ENCODE data around the gene SLC38A3.

Gene SLC38A3

GRCh38 chr3:50204804-50205412 is at the start of gene SLC38A3:
SLC38A3 (plus strand) TSS chr3:50205271; CDS start chr3:50214200, 8,929 bp downstream.
- no peak for DNase-seq

- no peak for DNase-seq
Observed at GRCh38 chr3:50155491-50155878, 49.6 kb upstream of the SLC38A3 start.

- no peak for DNase-seq
Observed at GRCh38 chr3:50155891-50156290, 49.2 kb upstream of the SLC38A3 start.

GRCh38 chr3:50156549-50157493 is 48.2 kb upstream of the SLC38A3 start:
- DNase-seq, result no peak

DNA sequence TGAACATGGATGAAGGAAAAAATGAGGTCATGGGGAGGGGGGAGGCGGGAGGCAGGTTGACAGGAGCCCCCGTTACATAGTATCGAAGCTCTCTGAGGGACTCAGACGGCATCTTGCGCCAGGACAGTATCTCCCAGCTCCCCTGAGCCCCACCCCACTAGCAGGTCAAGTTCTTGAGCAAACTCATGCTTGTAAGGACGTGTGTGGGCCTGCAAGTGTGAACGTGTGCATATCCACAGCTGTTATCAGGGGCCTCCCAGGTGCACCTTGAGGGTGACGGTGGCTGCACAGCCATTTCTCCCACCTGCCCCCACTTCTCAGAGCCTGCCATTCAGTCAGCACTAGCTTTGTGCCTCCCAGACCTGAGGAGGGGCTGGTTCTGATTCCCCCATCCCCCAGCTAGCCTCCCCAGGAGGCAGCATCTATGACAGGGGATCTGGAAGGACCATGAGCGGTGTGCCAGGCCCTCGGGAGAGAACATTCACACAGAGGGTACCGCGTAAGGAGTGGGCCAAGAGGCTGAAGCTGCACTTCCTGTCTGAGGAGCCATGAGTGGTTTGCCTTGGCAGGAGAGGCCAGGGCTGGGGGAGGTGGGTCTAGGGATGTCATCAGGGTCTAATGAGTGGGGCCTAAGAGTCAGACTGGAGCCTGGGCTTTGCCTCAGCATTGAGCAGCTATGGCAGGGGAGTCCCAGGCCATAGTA is 47.1 kb upstream of the SLC38A3 start:
- peak; percentile 18 for DNase-seq

DNA sequence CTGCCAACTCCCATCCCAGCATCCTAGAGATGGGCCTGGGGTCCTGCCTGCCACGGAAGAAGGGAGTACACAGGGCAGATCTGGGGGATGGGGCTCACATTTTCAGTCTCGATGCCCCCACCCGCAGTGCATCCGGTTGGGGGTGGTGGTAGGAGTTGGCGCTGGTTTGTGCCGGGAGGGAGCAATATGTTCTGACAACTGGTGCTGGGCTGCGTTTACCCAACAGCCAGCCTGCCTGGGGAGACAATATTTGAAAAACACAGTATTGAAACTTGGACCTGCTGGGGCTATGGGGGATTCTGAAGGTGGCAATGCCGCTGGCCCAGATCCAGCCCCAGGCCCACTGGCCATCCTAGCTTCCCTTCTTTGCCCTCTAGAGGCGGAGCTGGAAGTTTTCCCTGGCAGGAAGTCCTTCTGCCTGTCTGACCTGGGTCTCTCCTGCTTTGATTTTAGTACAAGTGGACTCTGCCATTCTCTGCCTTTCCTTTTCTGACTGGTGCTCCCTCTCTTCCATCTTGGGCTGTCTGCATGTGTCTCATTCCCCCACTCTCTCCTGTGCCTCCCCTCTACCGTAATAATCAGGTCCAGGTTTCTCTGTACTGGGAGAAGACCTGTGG is 46.4 kb upstream of the SLC38A3 start:
- no peak for DNase-seq

DNA sequence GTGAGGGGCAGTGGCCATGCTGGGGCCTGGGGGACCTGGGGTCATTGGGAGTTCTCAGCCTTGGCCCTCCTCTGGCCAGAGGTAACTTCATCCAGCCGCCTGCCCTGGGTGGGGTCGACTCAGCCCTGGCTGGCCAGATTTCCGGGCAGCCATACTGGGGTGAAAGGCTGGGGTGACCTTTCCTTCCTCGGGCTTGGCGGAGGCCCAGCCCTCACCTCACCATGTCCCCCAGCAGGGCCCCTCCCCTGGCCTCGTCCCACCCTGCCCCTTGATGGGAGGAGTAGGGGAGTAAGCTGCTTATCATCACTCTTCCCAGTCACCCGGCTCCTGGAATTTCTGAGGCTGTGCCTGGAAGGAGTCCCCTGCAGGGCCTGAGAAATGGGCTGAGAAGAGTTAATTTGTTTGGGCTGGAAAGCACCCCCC is 44.5 kb upstream of the SLC38A3 start:
- no peak for DNase-seq

DNA sequence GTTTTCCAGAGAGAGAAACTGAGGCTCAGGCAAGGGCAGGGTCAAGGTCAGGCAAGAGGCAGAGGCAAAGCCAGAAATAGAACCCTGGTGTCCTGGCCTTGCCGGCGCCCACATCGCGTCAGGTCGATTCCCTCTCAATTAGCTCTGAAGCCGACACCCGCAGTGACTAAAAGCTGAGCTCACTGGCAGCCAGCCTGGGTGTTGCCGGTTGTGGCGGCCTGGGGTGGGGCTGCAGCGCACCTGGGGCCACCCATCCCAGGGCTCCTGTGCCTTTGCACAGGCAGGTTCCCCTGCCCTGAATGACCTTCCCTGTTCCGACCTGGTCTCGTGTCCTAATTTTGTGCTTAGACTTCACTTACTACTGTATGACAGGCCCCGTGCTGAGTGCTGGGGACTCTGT is 43.8 kb upstream of the SLC38A3 start:
- DNase-seq, result no peak

DNA sequence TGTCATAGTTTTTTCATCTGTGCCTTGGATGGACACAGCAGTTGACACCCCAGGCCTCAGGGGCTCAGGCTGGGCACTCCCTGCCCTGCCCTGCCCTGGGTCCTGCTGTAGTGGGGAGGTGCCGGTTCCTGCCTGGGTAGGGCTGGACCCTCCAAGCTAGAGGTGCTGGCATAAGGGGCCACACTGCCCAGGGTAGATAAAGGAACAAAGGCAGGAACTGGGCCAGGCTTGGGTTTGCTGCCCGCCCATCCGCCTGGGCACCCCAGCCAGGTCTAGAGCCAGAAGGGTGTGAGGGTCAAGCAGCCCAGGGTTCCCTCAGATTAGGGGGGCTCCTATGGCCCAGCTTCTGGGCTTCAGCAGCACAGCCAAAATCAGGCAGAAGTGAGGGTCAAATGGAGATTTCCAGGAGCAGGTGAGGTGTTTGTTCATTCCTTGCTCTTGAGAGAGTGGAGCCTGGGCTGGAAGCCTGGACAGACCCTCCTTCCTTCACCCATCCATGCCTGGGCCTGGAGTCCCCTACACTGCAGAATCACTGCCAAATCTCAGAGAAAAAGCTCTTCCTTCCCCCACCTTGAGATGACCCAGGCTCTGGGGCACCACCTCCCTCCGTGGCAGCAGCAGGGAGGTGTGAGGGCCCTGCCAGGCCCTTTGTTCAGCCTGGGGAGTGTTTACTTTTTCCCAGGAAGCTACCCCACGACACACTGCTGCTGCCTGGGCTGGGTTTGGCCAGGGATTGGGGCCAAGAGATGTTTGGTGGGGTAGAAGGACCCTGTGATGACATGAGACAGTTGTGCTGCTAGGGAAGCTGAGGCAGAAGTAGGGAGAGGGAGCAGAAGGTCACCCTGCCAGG is 42.8 kb upstream of the SLC38A3 start:
- DNase-seq, result no peak

GRCh38 chr3:50163572-50164455 is 41.3 kb upstream of the SLC38A3 start:
- DNase-seq, result no peak

DNA sequence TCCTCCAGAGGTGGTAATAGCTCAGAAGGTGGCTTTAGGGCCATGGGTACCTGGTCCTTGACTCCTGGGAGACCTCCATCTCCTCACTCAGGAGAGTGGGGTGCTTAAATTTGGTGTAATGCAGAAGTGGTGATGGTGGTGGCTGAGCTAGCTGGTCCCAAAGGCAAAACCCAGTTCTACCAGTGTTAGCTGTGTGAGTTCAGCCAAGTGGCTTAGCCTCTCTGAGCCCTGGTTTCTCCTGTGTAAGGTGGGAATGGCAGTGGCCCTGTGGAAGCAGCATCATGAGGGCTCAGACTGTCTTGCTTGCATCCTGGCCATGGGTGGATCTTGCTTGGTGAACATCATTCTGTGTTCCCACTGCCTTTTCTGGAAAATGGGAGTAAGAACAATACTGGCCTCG is 40.6 kb upstream of the SLC38A3 start:
- DNase-seq, result no peak

GRCh38 chr3:50164984-50165909 is 39.8 kb upstream of the SLC38A3 start:
- no peak for DNase-seq

DNA sequence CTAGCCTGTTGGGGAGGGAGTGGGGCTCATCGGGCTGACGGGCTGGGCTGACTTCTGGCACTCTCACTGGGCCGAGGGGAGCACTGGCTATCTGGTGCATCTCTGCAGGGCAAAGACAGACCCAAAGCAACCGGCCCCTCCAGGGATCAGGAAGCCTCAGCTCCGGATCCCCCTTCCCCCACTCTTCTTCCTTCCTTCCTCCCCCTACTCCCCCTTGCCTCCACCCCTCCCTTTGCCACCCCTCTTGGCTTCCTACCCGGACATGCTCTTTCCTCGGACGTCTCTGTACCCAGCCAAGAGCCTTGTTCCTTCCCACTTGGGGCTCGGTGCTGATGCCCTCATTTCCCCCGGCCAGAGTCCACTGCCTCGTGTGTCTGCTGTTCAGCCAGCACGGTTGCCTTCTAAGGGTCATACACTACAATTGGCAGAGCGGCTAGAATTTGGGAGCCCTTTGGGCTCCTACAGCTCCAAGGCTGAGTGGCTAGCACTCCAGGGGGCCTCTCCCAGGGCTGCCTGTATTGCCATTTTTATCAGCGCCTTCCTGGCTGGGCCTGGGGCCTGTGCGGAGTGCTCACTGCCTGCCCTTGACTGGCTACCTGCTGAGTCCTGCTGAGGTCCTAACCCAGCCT is 39.0 kb upstream of the SLC38A3 start:
- DNase-seq, result no peak

GRCh38 chr3:50166620-50167019 is 38.5 kb upstream of the SLC38A3 start:
- DNase-seq, result no peak

DNA sequence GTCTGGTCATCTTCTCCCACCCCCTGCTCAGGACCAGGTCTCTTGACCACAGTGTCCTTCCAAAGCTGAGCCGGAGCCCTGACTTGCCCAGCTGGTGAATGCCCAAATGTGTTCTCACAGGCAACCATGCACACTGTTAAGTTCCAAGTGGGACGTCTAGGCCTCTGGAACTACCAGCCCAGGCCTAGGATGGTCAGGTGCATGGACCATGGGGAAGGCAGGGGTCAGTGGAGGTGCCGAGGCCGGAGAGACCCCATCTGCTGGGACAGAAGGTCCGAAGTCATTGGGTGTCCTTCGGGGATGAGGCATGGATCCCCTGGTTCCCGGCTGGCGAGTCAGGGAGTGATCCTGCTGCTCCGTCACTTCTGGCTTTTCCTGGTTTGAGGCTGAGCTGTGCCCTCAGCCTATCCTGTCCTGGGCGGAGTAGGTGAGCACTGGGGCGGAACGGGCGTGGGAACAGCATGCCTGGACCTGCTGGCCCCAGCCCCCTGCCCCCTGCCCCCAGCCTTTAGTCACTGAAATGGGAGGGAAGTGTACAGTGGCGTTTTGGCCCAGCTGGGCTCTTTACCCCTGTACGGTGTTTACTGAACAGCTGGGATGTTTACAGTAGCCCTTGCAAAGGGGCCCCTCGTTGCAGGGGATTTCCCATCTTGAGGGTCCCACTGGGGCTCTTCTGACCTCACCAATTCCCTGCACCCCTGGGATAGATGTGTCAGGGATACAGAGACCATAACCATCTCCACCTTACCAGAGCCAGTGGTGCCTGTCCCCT is 37.8 kb upstream of the SLC38A3 start:
- peak; percentile 5 for DNase-seq

GRCh38 chr3:50167841-50168209 is 37.2 kb upstream of the SLC38A3 start:
- DNase-seq, result peak; percentile 30

GRCh38 chr3:50168388-50168787 is 36.7 kb upstream of the SLC38A3 start:
- no peak for DNase-seq

DNA sequence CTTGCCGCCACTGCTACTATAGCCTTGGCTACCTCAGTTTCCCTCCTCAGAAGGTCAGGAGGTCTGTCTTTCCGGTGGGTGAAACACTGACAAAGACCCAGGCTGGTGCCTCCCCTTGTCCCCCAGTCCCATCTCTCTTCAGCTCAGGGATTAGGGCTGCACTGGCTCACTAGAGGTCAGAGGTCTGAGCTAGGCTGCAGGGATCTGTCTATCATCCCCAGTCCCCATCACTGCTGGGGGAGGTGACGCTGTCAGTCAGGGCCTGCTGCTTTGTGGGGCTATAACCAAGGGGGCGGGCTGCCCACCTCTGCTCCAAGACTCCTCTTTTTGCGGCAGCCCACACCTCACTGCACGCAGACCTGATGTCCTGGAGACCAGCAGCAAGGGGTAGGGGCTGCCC is 36.3 kb upstream of the SLC38A3 start:
- no peak for DNase-seq

Measured in NCI-H1105 treated with DMSO at 0.1 percent for 48 hours (cell line).